Activated B cell treated with CpG ODN at 0.5 μM for 24 hours (primary cell): ENCODE results near the gene GPC1. TPM values are rescaled to one million over a fixed set of nuclear protein-coding genes. Genes with fewer than 3 reads are reported as not detected.

Source experiments
- ATAC-seq: fragments of 200-7000 bp; cut with Tn5 transposase; one replicate; pipeline ENCODE4 v1.10.0; 2021; ENCODE audit warnings: low read depth, mild to moderate bottlenecking, moderate library complexity
- CTCF ChIA-PET: fragments of 350-600 bp; sonication (Branson Sonifier 250); formaldehyde crosslinking; loops from one replicate; lab custom pipeline; 2021; ENCODE audit warnings: antibody characterized with exemption; lab: Charles Lee
- POLR2A ChIA-PET: fragments of 350-600 bp; sonication (Branson Sonifier 250); formaldehyde crosslinking; loops from one replicate; lab custom pipeline; 2021; ENCODE audit warnings: antibody characterized with exemption; lab: Charles Lee
- DNase-seq: peaks from one replicate; pipeline ENCODE4 v3.0.0; 2022
- H3K27ac Mint-ChIP-seq: one replicate; pipeline ENCODE4 v1.8.0; 2020; ENCODE audit warnings: mixed read lengths
- H3K27me3 Mint-ChIP-seq: one replicate; pipeline ENCODE4 v1.8.0; 2021; ENCODE audit warnings: mixed read lengths
- H3K36me3 Mint-ChIP-seq: one replicate; pipeline ENCODE4 v1.8.0; 2021; ENCODE audit warnings: low read depth, mixed read lengths
- H3K4me1 Mint-ChIP-seq: one replicate; pipeline ENCODE4 v1.8.0; 2021; ENCODE audit warnings: mixed read lengths
- H3K4me3 Mint-ChIP-seq: one replicate; pipeline ENCODE4 v1.8.0; 2020; ENCODE audit warnings: mild to moderate bottlenecking, mixed read lengths
- H3K9me3 Mint-ChIP-seq: one replicate; pipeline ENCODE4 v1.8.0; 2020; ENCODE audit warnings: mixed read lengths
- CTCF ChIP-seq: fragments of 200-600 bp; IDR thresholded peaks from one replicate; pipeline ENCODE4 v1.8.0; 2022; ENCODE audit warnings: antibody characterized with exemption, mild to moderate bottlenecking
- intact Hi-C: fragments of 100-400 bp; cut with micrococcal nuclease; formaldehyde crosslinking; loops from one replicate; pipeline ENCODE4 v1.15.1; 2024
- total RNA-seq: library from RNA; stranded (reverse); gene quantifications from 2 replicates; pipeline ENCODE4 v1.2.3, GENCODE V29; 2022

Gene GPC1
- total RNA-seq, 1 donor from 2014 or later: 1.9 TPM

- TF ChIP-seq CTCF: no peak
- Mint-ChIP-seq H3K27ac (no peak overlapping the region), H3K4me1 (no peaks in the 10 kb centered on the region), H3K36me3 (no peaks in the 10 kb centered on the region), H3K9me3 (peaks cover 4% of the 10 kb centered on the region), H3K27me3 (peaks cover 5% of the 10 kb centered on the region), H3K4me3 (no peak overlapping the region)
- ATAC-seq (no peak), DNase-seq (no peak)
- CTCF ChIA-PET: no interaction called here
- intact Hi-C loops: no loop called here
- POLR2A ChIA-PET: no interaction called here
Measured at GRCh38 chr2:240425697-240426096, 9.8 kb upstream of the GPC1 start.

- ChIA-PET POLR2A (no interaction called here), CTCF (no interaction called here)
- ATAC-seq (no peak), DNase-seq (no peak)
- H3K36me3 Mint-ChIP-seq: no peaks in the 10 kb centered on the region
- intact Hi-C loops: no loop called here
- no peak for TF ChIP-seq CTCF
- H3K27ac Mint-ChIP-seq: no peak overlapping the region
- no peaks in the 10 kb centered on the region for H3K4me1 Mint-ChIP-seq
- peaks cover 2% of the 10 kb centered on the region for H3K9me3 Mint-ChIP-seq
- peaks cover 5% of the 10 kb centered on the region for H3K27me3 Mint-ChIP-seq
- no peak overlapping the region for H3K4me3 Mint-ChIP-seq
Measured at GRCh38 chr2:240426845-240427721, 8.4 kb upstream of the GPC1 start.

GRCh38 chr2:240427729-240428128 lies 7.7 kb upstream of the GPC1 start:
- ChIA-PET POLR2A (no interaction called here), CTCF (no interaction called here)
- intact Hi-C loops: no loop called here
- Mint-ChIP-seq H3K27me3 (peaks cover 5% of the 10 kb centered on the region), H3K27ac (no peak overlapping the region), H3K4me3 (no peak overlapping the region), H3K9me3 (no peaks in the 10 kb centered on the region), H3K4me1 (no peaks in the 10 kb centered on the region), H3K36me3 (no peaks in the 10 kb centered on the region)
- DNase-seq: no peak
- ATAC-seq: no peak
- TF ChIP-seq CTCF: no peak

GRCh38 chr2:240428245-240428644 lies 7.2 kb upstream of the GPC1 start:
- DNase-seq: no peak
- ATAC-seq: no peak
- no peak for TF ChIP-seq CTCF
- no peak overlapping the region for H3K4me3 Mint-ChIP-seq
- peaks cover 7% of the 10 kb centered on the region for H3K27me3 Mint-ChIP-seq
- intact Hi-C loops: no loop called here
- no peaks in the 10 kb centered on the region for H3K4me1 Mint-ChIP-seq
- H3K36me3 Mint-ChIP-seq: no peaks in the 10 kb centered on the region
- no peak overlapping the region for H3K27ac Mint-ChIP-seq
- ChIA-PET CTCF (no interaction called here), POLR2A (no interaction called here)
- H3K9me3 Mint-ChIP-seq: no peaks in the 10 kb centered on the region

- ATAC-seq (no peak), DNase-seq (no peak)
- peaks cover 7% of the 10 kb centered on the region for H3K27me3 Mint-ChIP-seq
- H3K9me3 Mint-ChIP-seq: no peaks in the 10 kb centered on the region
- POLR2A ChIA-PET: no interaction called here
- no peaks in the 10 kb centered on the region for H3K36me3 Mint-ChIP-seq
- intact Hi-C loops: no loop called here
- CTCF ChIA-PET: no interaction called here
- no peak overlapping the region for H3K27ac Mint-ChIP-seq
- H3K4me1 Mint-ChIP-seq: no peaks in the 10 kb centered on the region
- H3K4me3 Mint-ChIP-seq: no peak overlapping the region
- no peak for TF ChIP-seq CTCF
Measured at GRCh38 chr2:240429341-240429871, 6.1 kb upstream of the GPC1 start.
